HepG2 (cell line): ENCODE results near the gene SLC25A20. TPM values are rescaled to one million over a fixed set of nuclear protein-coding genes. Genes with fewer than 3 reads are reported as not detected.

Source experiments
- BCL6 ChIP-seq: IDR thresholded peaks from 2 replicates; pipeline ENCODE4 v1.6.1; 2016; ENCODE audit warnings: missing genetic modification reagents, missing compliant biosample characterization
- CCDC6 ChIP-seq: sonication (generic); formaldehyde crosslinking; IDR thresholded peaks from 2 replicates; pipeline ENCODE4 v1.8.1; 2022; ENCODE audit warnings: mild to moderate bottlenecking, missing genetic modification reagents, moderate library complexity
- DNMT1 ChIP-seq: sonication (generic); formaldehyde crosslinking; IDR thresholded peaks from 2 replicates; pipeline ENCODE4 v1.5.1; 2020; ENCODE audit warnings: mild to moderate bottlenecking, missing genetic modification reagents
- GPN1 ChIP-seq: sonication (generic); formaldehyde crosslinking; IDR thresholded peaks from 2 replicates; pipeline ENCODE4 v1.5.1; 2020; ENCODE audit warnings: missing genetic modification reagents, borderline replicate concordance
- IKZF4 ChIP-seq: sonication (generic); formaldehyde crosslinking; IDR thresholded peaks from 2 replicates; pipeline ENCODE4 v1.5.1; 2020; ENCODE audit warnings: borderline replicate concordance, mild to moderate bottlenecking, low read depth, missing genetic modification reagents; ENCODE audit errors: not compliant biosample characterization
- RAD51 ChIP-seq: fragments of 450-650 bp; IDR thresholded peaks from 2 replicates; pipeline ENCODE4 v1.6.1; 2016; ENCODE audit warnings: borderline replicate concordance
- TEAD2 ChIP-seq: sonication (generic); formaldehyde crosslinking; IDR thresholded peaks from 2 replicates; pipeline ENCODE4 v1.9.0; 2021; ENCODE audit warnings: missing genetic modification reagents
- TEAD3 ChIP-seq: optimal IDR thresholded peaks from 2 replicates; pipeline ENCODE3; 2016; ENCODE audit warnings: borderline replicate concordance
- TOE1 ChIP-seq: sonication (generic); formaldehyde crosslinking; IDR thresholded peaks from 2 replicates; pipeline ENCODE4 v1.4.0; 2020; ENCODE audit warnings: mild to moderate bottlenecking, missing genetic modification reagents
- ZNF138 ChIP-seq: sonication (generic); formaldehyde crosslinking; IDR thresholded peaks from 2 replicates; pipeline ENCODE4 v1.5.0; 2020; ENCODE audit warnings: mild to moderate bottlenecking, low read depth, missing genetic modification reagents
- ZNF333 ChIP-seq: sonication (generic); formaldehyde crosslinking; IDR thresholded peaks from 2 replicates; pipeline ENCODE4 v1.4.0; 2020; ENCODE audit warnings: mild to moderate bottlenecking, missing genetic modification reagents, borderline replicate concordance
- ZNF460 ChIP-seq: sonication (generic); formaldehyde crosslinking; IDR thresholded peaks from 2 replicates; pipeline ENCODE4 v1.5.1; 2020; ENCODE audit warnings: missing genetic modification reagents, mild to moderate bottlenecking, borderline replicate concordance
- ZSCAN20 ChIP-seq: sonication (generic); formaldehyde crosslinking; IDR thresholded peaks from 2 replicates; pipeline ENCODE4 v1.4.0; 2020; ENCODE audit warnings: missing genetic modification reagents, mild to moderate bottlenecking, borderline replicate concordance
- ZSCAN21 ChIP-seq: sonication (generic); formaldehyde crosslinking; IDR thresholded peaks from 2 replicates; pipeline ENCODE4 v1.8.0; 2022; ENCODE audit warnings: mild to moderate bottlenecking, missing genetic modification reagents, moderate library complexity, borderline replicate concordance
- polyA plus RNA-seq, 8 experiments: library from polyadenylated mRNA; depleted of rRNA in 3 of 8; stranded (reverse) in 7 of 8; unstranded in 1 of 8; fragments of >200 nt; fragmentation: Illumina TruSeq in 4 of 8; extraction: Trizol in 4 of 8; gene quantifications; 2 replicates each; pipeline versions ENCODE4 v1.2.1 to v1.2.3, GENCODE V29; 2011 to 2016; ENCODE audit warnings: low read depth in 4 of 8, missing spikeins in 1 of 8, mixed read lengths in 1 of 8; ENCODE audit not compliant: insufficient read depth in 1 of 8
- total RNA-seq, 5 experiments: library from RNA; depleted of rRNA; stranded (reverse); fragments of >200 nt; fragmentation: Illumina TruSeq; extraction: Trizol; gene quantifications; 2 replicates each; pipeline ENCODE4 v1.2.3, GENCODE V29; 2016; ENCODE audit warnings: low read depth in 1 of 5
- TF ChIP-seq, protein P1 (sequence below): sonication (generic); formaldehyde crosslinking; IDR thresholded peaks from 2 replicates; pipeline ENCODE4 v1.5.1; 2020; ENCODE audit warnings: mild to moderate bottlenecking, missing genetic modification reagents, borderline replicate concordance
- TF ChIP-seq, protein P2 (sequence below): sonication (generic); formaldehyde crosslinking; IDR thresholded peaks from 2 replicates; pipeline ENCODE4 v1.5.0; 2020; ENCODE audit warnings: missing genetic modification reagents
- TF ChIP-seq, protein P3 (sequence below): sonication (generic); formaldehyde crosslinking; IDR thresholded peaks from 2 replicates; pipeline ENCODE4 v1.5.0; 2020; ENCODE audit warnings: mild to moderate bottlenecking, missing genetic modification reagents
- TF ChIP-seq, protein P4 (sequence below): sonication (generic); formaldehyde crosslinking; IDR thresholded peaks from 2 replicates; pipeline ENCODE4 v1.4.0; 2020; ENCODE audit warnings: missing genetic modification reagents

The SLC25A20 gene
- total and polyA plus RNA-seq, 2 of the 13 experiments (the other 11 are each of a cell fraction or from before 2014, with no cell fraction given): 21.1 to 26.6 TPM

DNA sequence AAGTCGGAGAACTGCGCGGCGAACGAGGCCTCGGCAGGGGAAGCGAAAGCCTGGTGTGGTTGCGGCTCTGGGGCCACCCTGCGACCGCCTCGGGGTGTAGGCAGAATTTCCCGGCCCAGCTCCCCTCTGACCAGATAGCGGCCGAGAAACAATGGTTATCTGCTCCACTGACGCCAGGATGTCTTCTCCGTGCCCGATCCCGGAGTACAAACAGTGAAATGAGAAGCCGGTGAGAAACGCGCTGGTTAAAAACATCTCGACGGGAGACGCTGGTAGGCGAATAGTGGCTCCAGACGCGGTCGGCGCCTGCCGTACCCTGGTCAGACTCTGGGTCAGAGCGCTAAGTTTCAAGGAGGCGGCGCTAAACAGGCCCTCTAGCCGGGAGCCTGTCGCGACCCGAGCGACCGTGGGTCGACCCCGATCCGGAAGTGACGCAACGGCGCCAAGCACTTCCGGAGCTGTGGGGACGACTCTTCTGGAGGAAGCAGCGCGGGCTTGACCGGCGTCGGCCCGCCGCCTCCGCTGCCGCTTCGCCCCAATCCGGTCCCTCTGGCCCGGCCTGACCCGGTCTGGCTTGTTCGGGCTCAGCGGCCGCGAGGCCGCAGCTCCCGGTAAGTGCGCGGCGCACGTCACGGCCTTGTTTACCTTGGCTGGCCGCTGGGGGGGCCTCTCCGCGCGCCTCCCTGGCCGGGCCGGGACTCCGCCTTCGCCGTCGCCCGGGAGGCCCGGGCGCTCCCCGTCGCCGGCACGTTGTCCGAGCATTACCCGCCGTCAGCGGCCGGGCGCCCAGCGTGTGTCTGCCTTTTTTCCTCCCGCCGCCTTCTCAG lies 19.9 kb upstream of the SLC25A20 start, which contains the start of gene ARIH2 (continued):
- no peak for TF ChIP-seq IKZF4 (CRISPR knock-in tag)
- peak; percentile 20; the same call in 1 of the 2 replicates for TF ChIP-seq ZNF460 (CRISPR knock-in tag)
- TF ChIP-seq ZNF333 (CRISPR knock-in tag): no peak
- TF ChIP-seq GPN1 (CRISPR knock-in tag): no peak
- TF ChIP-seq, protein P1, sequence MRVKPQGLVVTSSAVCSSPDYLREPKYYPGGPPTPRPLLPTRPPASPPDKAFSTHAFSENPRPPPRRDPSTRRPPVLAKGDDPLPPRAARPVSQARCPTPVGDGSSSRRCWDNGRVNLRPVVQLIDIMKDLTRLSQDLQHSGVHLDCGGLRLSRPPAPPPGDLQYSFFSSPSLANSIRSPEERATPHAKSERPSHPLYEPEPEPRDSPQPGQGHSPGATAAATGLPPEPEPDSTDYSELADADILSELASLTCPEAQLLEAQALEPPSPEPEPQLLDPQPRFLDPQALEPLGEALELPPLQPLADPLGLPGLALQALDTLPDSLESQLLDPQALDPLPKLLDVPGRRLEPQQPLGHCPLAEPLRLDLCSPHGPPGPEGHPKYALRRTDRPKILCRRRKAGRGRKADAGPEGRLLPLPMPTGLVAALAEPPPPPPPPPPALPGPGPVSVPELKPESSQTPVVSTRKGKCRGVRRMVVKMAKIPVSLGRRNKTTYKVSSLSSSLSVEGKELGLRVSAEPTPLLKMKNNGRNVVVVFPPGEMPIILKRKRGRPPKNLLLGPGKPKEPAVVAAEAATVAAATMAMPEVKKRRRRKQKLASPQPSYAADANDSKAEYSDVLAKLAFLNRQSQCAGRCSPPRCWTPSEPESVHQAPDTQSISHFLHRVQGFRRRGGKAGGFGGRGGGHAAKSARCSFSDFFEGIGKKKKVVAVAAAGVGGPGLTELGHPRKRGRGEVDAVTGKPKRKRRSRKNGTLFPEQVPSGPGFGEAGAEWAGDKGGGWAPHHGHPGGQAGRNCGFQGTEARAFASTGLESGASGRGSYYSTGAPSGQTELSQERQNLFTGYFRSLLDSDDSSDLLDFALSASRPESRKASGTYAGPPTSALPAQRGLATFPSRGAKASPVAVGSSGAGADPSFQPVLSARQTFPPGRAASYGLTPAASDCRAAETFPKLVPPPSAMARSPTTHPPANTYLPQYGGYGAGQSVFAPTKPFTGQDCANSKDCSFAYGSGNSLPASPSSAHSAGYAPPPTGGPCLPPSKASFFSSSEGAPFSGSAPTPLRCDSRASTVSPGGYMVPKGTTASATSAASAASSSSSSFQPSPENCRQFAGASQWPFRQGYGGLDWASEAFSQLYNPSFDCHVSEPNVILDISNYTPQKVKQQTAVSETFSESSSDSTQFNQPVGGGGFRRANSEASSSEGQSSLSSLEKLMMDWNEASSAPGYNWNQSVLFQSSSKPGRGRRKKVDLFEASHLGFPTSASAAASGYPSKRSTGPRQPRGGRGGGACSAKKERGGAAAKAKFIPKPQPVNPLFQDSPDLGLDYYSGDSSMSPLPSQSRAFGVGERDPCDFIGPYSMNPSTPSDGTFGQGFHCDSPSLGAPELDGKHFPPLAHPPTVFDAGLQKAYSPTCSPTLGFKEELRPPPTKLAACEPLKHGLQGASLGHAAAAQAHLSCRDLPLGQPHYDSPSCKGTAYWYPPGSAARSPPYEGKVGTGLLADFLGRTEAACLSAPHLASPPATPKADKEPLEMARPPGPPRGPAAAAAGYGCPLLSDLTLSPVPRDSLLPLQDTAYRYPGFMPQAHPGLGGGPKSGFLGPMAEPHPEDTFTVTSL (CRISPR knock-in tag): peak; percentile 41; the same call in 1 of the 2 replicates
- TF ChIP-seq CCDC6 (CRISPR knock-in tag): peak; percentile 47; the same call in 1 of the 2 replicates
- no peak for TF ChIP-seq TEAD2 (CRISPR knock-in tag)
- no peak; the same call in 1 of the 2 replicates for TF ChIP-seq ZSCAN20 (CRISPR knock-in tag)
- no peak for TF ChIP-seq TOE1 (CRISPR knock-in tag)
- TF ChIP-seq, protein P2, sequence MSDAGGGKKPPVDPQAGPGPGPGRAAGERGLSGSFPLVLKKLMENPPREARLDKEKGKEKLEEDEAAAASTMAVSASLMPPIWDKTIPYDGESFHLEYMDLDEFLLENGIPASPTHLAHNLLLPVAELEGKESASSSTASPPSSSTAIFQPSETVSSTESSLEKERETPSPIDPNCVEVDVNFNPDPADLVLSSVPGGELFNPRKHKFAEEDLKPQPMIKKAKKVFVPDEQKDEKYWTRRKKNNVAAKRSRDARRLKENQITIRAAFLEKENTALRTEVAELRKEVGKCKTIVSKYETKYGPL (CRISPR knock-in tag): no peak
- TF ChIP-seq, protein P3, sequence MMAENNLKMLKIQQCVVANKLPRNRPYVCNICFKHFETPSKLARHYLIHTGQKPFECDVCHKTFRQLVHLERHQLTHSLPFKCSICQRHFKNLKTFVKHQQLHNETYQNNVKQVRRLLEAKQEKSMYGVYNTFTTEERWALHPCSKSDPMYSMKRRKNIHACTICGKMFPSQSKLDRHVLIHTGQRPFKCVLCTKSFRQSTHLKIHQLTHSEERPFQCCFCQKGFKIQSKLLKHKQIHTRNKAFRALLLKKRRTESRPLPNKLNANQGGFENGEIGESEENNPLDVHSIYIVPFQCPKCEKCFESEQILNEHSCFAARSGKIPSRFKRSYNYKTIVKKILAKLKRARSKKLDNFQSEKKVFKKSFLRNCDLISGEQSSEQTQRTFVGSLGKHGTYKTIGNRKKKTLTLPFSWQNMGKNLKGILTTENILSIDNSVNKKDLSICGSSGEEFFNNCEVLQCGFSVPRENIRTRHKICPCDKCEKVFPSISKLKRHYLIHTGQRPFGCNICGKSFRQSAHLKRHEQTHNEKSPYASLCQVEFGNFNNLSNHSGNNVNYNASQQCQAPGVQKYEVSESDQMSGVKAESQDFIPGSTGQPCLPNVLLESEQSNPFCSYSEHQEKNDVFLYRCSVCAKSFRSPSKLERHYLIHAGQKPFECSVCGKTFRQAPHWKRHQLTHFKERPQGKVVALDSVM (CRISPR knock-in tag): peak; percentile 26; the same call in 1 of the 2 replicates
- no peak; the same call in 1 of the 2 replicates for TF ChIP-seq ZSCAN21
- TF ChIP-seq TEAD3: peak; percentile 16
- no peak for TF ChIP-seq RAD51
- TF ChIP-seq, protein P4, sequence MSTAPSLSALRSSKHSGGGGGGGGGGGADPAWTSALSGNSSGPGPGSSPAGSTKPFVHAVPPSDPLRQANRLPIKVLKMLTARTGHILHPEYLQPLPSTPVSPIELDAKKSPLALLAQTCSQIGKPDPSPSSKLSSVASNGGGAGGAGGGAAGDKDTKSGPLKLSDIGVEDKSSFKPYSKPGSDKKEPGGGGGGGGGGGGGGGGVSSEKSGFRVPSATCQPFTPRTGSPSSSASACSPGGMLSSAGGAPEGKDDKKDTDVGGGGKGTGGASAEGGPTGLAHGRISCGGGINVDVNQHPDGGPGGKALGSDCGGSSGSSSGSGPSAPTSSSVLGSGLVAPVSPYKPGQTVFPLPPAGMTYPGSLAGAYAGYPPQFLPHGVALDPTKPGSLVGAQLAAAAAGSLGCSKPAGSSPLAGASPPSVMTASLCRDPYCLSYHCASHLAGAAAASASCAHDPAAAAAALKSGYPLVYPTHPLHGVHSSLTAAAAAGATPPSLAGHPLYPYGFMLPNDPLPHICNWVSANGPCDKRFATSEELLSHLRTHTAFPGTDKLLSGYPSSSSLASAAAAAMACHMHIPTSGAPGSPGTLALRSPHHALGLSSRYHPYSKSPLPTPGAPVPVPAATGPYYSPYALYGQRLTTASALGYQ (CRISPR knock-in tag): peak; percentile 54; the same call in 1 of the 2 replicates
- TF ChIP-seq BCL6 (CRISPR knock-in tag): no peak
- TF ChIP-seq ZNF138 (CRISPR knock-in tag): peak; percentile 47; the same call in 1 of the 2 replicates
- TF ChIP-seq DNMT1 (CRISPR knock-in tag): no peak; the same call in 1 of the 2 replicates
